Activated T-helper 2 cell treated with anti-CD3 and anti-CD28 coated beads, Interferon-gamma antibody, Interleukin-2, Interleukin-4, amounts not matched to agents 10 μg/mL and 5 μg/mL and 100 μg/mL, durations not matched to agents 14 hours and 24 hours and 36 hours (primary cell): ENCODE results near the gene KCNH2. TPM values are rescaled to one million over a fixed set of nuclear protein-coding genes. Genes with fewer than 3 reads are reported as not detected.

Experiments used
- DNase-seq: peaks from one replicate; pipeline ENCODE4 v3.0.0; 2021; ENCODE audit warnings: low spot score
- H3K27ac Mint-ChIP-seq: one replicate; pipeline ENCODE4 v1.8.0; 2021; ENCODE audit warnings: mixed read lengths
- H3K27me3 Mint-ChIP-seq: one replicate; pipeline ENCODE4 v1.8.0; 2021; ENCODE audit warnings: low read depth, mixed read lengths
- H3K36me3 Mint-ChIP-seq: one replicate; pipeline ENCODE4 v1.8.0; 2021; ENCODE audit warnings: low read depth, mixed read lengths
- H3K4me1 Mint-ChIP-seq: one replicate; pipeline ENCODE4 v1.8.0; 2021; ENCODE audit warnings: low read depth, mixed read lengths
- H3K4me3 Mint-ChIP-seq: one replicate; pipeline ENCODE4 v1.8.0; 2021; ENCODE audit warnings: low read depth, mild to moderate bottlenecking, moderate library complexity, mixed read lengths
- H3K9me3 Mint-ChIP-seq: one replicate; pipeline ENCODE4 v1.8.0; 2021; ENCODE audit warnings: mixed read lengths
- intact Hi-C: fragments of 100-400 bp; cut with micrococcal nuclease; formaldehyde crosslinking; loops from one replicate; pipeline ENCODE4 v1.15.1; 2023
- total RNA-seq: library from RNA; stranded (reverse); gene quantifications from 2 replicates; pipeline ENCODE4 v1.2.3, GENCODE V29; 2022

Gene KCNH2
- total RNA-seq, 1 donor from 2014 or later = 0.41 TPM

DNA sequence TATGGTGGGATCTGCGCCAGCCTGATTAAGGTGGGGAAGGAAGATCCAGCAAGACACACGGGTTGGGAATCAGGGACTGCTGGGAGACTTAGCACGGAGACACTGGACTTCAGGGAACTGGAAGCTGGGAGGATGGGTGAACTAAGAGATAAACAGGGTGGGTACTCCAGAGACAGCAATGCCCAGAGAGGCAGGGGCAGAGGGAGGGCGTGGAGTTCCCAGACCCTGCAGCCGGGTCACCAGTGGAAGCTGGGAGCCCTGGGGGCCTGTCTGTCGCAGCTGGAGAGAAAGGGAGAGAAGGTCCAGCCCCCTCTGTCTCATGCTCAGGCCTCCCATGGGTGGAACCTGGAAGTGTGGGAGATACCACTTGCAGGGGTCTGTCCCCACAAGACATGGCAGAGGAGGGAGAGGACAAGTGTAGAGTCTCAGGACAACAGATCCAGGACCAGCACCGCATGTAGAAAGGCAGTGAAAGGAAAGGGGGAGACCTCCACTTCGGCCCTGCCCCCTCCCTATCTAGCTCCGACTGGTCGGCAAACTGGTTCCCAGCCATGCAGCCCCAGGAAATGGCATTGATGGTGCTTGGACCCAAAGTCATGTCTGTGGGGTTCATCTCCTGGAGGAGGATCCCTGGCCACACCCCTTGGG, 81.4 kb downstream of the KCNH2 start:
- no peak overlapping the region for H3K4me3 Mint-ChIP-seq
- no peaks in the 10 kb centered on the region for H3K36me3 Mint-ChIP-seq
- peaks cover 41% of the 10 kb centered on the region for H3K27me3 Mint-ChIP-seq
- peaks cover 6% of the 10 kb centered on the region for H3K9me3 Mint-ChIP-seq
- intact Hi-C loops = loop anchor here (5.0 kb wide), 1 partner anchor 216 kb away; no protein-coding TSS in a partner anchor
- H3K4me1 Mint-ChIP-seq = peaks cover 4% of the 10 kb centered on the region
- no peak for DNase-seq
- H3K27ac Mint-ChIP-seq = no peak overlapping the region

DNA sequence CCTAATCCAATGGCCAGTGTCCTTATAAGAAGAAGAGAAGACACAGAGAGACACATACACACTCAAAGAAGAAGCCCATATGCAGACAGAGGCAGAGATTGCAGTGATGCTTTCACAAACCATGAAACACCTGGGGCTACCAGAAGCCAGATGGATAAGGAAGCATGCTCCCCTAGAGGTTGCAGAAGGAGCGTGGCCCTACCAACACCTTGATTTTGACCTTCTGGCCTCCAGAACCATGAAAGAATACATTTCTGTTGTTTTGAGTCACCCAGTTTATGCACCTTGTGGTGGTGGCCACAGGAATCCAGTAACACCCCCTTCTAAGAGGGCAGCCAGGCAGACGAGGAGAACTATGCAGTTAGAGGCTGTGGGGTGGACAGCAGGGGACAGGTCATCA, 82.3 kb downstream of the KCNH2 start:
- Mint-ChIP-seq H3K4me3 (no peak overlapping the region), H3K36me3 (no peaks in the 10 kb centered on the region), H3K27me3 (peaks cover 37% of the 10 kb centered on the region), H3K4me1 (peaks cover 4% of the 10 kb centered on the region), H3K9me3 (peaks cover 6% of the 10 kb centered on the region), H3K27ac (no peak overlapping the region)
- intact Hi-C loops = loop anchor here (5.0 kb wide), 1 partner anchor 216 kb away; no protein-coding TSS in a partner anchor
- DNase-seq = no peak

Other genes with a start within 250 kb of the KCNH2 start
- 42.9 and 46.7 TPM in 2 replicates for gene GIMAP5, start 240.9 kb downstream of the KCNH2 start, total RNA-seq
- gene TMEM176B, start 178.0 kb downstream of the KCNH2 start, total RNA-seq = 0.14 TPM in 1 of 2 replicates, not detected in the other
- gene TMEM176A, start 177.6 kb downstream of the KCNH2 start, total RNA-seq = not detected in 2 replicates
- 0.16 TPM in 1 of 2 replicates, not detected in the other for gene AOC1, start 125.8 kb downstream of the KCNH2 start, total RNA-seq
- 9.8 TPM in 2 replicates for gene NOS3, start 12.7 kb upstream of the KCNH2 start, total RNA-seq
- 5.0 and 6.4 TPM in 2 replicates for gene ATG9B, start 46.2 kb upstream of the KCNH2 start, total RNA-seq
- gene ABCB8, start 50.1 kb upstream of the KCNH2 start, total RNA-seq = 59.5 and 59.6 TPM in 2 replicates
- 3.3 and 4.0 TPM in 2 replicates for gene ASIC3, start 70.2 kb upstream of the KCNH2 start, total RNA-seq
- 24.1 and 25.7 TPM in 2 replicates for gene CDK5, start 79.6 kb upstream of the KCNH2 start, total RNA-seq
- gene SLC4A2, start 81.3 kb upstream of the KCNH2 start, total RNA-seq = 106 and 109 TPM in 2 replicates
- gene FASTK, start 102.5 kb upstream of the KCNH2 start, total RNA-seq = 83.2 and 85.2 TPM in 2 replicates
- gene TMUB1, start 105.2 kb upstream of the KCNH2 start, total RNA-seq = 57.4 and 60.8 TPM in 2 replicates
- 62.5 and 64.4 TPM in 2 replicates for gene AGAP3, start 108.2 kb upstream of the KCNH2 start, total RNA-seq
- not detected in 2 replicates for gene GBX1, start 189.4 kb upstream of the KCNH2 start, total RNA-seq
- gene ASB10, start 208.9 kb upstream of the KCNH2 start, total RNA-seq = not detected in 2 replicates
- not detected in 2 replicates for gene H2BK1, start 232.2 kb upstream of the KCNH2 start, total RNA-seq
- gene ABCF2, start 248.9 kb upstream of the KCNH2 start, total RNA-seq = 63.4 and 69.2 TPM in 2 replicates